Colonic mucosa (tissue), 4 donors: ENCODE results near the gene GNG14. TPM values are rescaled to one million over a fixed set of nuclear protein-coding genes. Genes with fewer than 3 reads are reported as not detected.

ENCODE experiments used
- DNase-seq: peaks from one replicate; pipeline ENCODE4 v3.0.0-alpha.2; 2020
- H3K27ac ChIP-seq: fragments of 200-600 bp; one replicate; pipeline ENCODE4 v1.8.0; 2021
- H3K27me3 ChIP-seq: fragments of 200-600 bp; one replicate; pipeline ENCODE4 v1.8.0; 2021
- H3K36me3 ChIP-seq: fragments of 200-600 bp; one replicate; pipeline ENCODE4 v1.8.0; 2021
- H3K4me1 ChIP-seq: fragments of 200-600 bp; one replicate; pipeline ENCODE4 v1.8.0; 2021; ENCODE audit warnings: mild to moderate bottlenecking
- H3K4me3 ChIP-seq: fragments of 200-600 bp; one replicate; pipeline ENCODE4 v1.8.0; 2021
- H3K9ac ChIP-seq, 2 donors: one replicate each; pipeline ENCODE4 v1.7.0; 2013; ENCODE audit warnings: control low read depth in 2 of 2, low read depth in 2 of 2, low read length in 2 of 2
- H3K9me3 ChIP-seq: fragments of 200-600 bp; one replicate; pipeline ENCODE4 v1.8.0; 2021
- CTCF ChIP-seq: fragments of 200-600 bp; IDR thresholded peaks from one replicate; pipeline ENCODE4 v1.8.0; 2022; ENCODE audit warnings: antibody characterized with exemption, mild to moderate bottlenecking
- intact Hi-C: fragments of 100-400 bp; cut with DNase I; formaldehyde crosslinking; loops from one replicate; pipeline ENCODE4 v1.14.1; 2022
- total RNA-seq, 2 donors: library from RNA; stranded (reverse); fragmentation: NEBNext Ultra II Directional in 1 of 2; extraction: Animal tissue kit (Norgen Biotek cat#: 25700) in 1 of 2; gene quantifications; one replicate each; pipeline ENCODE4 v1.2.1, GENCODE V29; 2021
- donor health status: healthy.
- donor health status: DM: no; HTN: no; CAD: no.
- donor health status: DM: no; HTN: no; CAD: no.

The GNG14 gene
- total RNA-seq, 2 donors from 2014 or later, result not detected

DNA sequence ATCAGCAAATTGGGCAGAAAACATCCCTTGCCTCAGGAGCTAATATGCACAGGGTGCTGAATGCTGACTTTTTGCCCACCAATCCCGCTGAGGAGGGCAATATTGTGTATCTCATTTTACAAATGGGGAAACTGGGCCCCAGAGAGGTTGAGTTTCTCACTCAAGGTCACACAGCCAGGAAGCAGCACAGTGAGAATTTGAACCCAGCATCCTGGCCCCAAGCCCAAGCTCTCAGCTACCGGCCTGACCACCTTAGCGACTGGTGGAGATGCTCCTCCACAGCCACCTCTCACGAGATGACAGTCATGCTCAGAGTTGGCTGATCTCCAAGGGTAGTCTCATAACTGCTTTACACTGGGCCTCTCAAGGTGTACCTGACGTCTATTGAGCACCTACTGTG, 5.2 kb downstream of the GNG14 start:
- H3K9me3 ChIP-seq, result no peaks in the 10 kb centered on the region
- H3K36me3 ChIP-seq, result no peaks in the 10 kb centered on the region
- no peaks in the 10 kb centered on the region for H3K27me3 ChIP-seq
- peaks cover 5% of the 10 kb centered on the region for H3K4me1 ChIP-seq
- H3K4me3 ChIP-seq, result no peak overlapping the region
- H3K9ac ChIP-seq, result no peak overlapping the region
- no peak for TF ChIP-seq CTCF
- intact Hi-C loops, result no loop called here
- H3K27ac ChIP-seq, result no peak overlapping the region
- DNase-seq, result no peak

DNA sequence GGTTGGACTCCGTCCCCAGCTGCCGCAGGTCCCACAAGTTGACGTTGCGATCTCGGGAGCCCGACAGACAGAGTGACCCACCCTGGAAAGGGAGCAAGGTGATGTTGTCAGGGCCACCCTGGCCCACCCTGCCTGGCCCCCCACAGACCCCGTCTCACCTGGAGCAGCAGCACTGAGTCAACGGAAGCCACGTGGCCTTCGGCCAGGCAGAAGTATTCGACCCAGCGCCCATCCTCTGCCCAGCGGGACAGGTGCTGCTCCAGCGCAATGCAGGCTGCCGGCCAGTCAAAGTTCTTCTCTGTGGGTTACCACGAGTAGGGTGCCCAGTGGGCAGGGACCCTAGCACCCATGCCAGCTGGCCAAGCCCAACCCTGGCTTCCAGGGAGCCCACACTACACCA, 6.8 kb downstream of the GNG14 start:
- no peak overlapping the region for H3K4me3 ChIP-seq
- no peak for TF ChIP-seq CTCF
- H3K27me3 ChIP-seq, result no peaks in the 10 kb centered on the region
- peaks cover 5% of the 10 kb centered on the region for H3K4me1 ChIP-seq
- no peaks in the 10 kb centered on the region for H3K9me3 ChIP-seq
- no peak overlapping the region for H3K27ac ChIP-seq
- intact Hi-C loops, result no loop called here
- no peak overlapping the region for H3K9ac ChIP-seq
- H3K36me3 ChIP-seq, result no peaks in the 10 kb centered on the region
- DNase-seq, result no peak

DNA sequence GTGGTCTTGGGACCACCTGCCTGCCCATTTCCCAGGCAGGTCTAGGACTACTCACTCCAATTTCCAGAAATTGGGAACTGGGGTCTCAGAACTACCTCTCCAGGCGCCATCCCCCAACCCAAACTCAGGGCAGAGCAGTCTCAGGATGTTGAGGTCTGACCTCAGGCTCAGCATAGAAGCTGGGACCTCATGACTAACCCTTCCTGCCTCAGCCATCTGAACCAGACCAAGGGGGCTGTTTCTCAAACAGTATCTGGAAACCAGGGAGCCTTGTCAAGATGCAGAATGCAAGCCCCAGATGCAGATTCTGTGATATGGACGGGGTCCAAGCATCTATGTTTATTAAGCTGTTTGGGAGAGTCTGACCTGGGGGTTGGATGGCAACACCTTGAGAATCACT, 7.3 kb downstream of the GNG14 start:
- H3K27me3 ChIP-seq, result no peaks in the 10 kb centered on the region
- intact Hi-C loops, result no loop called here
- no peak for TF ChIP-seq CTCF
- no peak overlapping the region for H3K27ac ChIP-seq
- no peaks in the 10 kb centered on the region for H3K36me3 ChIP-seq
- peaks cover 5% of the 10 kb centered on the region for H3K4me1 ChIP-seq
- H3K4me3 ChIP-seq, result no peak overlapping the region
- H3K9ac ChIP-seq, result no peak overlapping the region
- no peak for DNase-seq
- H3K9me3 ChIP-seq, result no peaks in the 10 kb centered on the region

DNA sequence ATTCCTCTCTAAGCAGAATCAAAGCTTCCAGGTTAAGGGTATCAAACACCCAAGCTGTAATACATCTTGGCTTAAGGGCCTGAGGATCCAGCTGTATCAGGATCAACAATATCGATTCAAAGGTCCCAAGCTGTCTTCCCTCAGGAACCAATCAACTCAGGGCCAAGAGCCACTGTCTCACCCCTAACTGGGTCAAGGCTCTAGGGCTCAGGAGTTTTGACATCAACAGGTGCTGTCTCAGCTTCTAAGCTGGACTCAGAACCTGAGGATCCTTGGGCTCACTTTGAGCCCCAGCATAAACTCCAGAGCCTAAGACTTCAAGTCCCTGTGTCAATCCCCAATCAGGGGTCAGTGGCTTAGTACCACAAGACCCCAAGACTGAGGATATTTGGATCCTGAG, 7.7 kb downstream of the GNG14 start:
- Histone ChIP-seq H3K27me3 (no peaks in the 10 kb centered on the region), H3K9me3 (no peaks in the 10 kb centered on the region), H3K4me1 (peaks cover 5% of the 10 kb centered on the region), H3K27ac (no peak overlapping the region), H3K9ac (peak overlapping the region in 1 of 2 donors; percentile 40), H3K36me3 (no peaks in the 10 kb centered on the region), H3K4me3 (peak overlapping the region; percentile 75)
- no peak for DNase-seq
- intact Hi-C loops, result no loop called here
- TF ChIP-seq CTCF, result no peak

DNA sequence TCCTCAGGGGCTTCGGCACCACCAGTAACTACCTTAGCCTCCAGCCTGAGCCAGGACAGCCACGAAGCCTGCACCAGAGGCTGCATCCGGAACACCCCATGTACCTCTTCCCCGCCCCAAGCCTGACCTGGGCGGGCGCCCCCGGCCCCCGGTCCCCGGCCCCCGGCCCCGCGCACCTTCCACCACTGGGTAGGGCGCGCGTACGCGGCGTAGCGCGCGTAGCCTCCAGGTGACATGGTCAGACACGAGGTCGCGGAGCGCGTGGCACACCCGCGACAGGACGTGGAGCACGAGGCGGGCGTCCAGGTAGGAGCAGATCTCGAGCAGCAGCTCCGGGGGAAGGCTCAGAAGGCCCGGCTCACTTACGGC, 8.2 kb downstream of the GNG14 start:
- peak overlapping the region; percentile 62 to 81 for H3K9ac ChIP-seq
- no peak for TF ChIP-seq CTCF
- no peaks in the 10 kb centered on the region for H3K27me3 ChIP-seq
- no peaks in the 10 kb centered on the region for H3K9me3 ChIP-seq
- H3K4me1 ChIP-seq, result peaks cover 5% of the 10 kb centered on the region
- peak overlapping the region; percentile 75 for H3K4me3 ChIP-seq
- H3K36me3 ChIP-seq, result no peaks in the 10 kb centered on the region
- H3K27ac ChIP-seq, result no peak overlapping the region
- DNase-seq, result no peak
- intact Hi-C loops, result no loop called here
